Fibroblast of skin of scalp (primary cell): ENCODE measurements around the gene PIK3R5.

Experiments used
- DNase-seq: peaks from one replicate; pipeline ENCODE4 v3.0.0-alpha.2; 2013

Gene PIK3R5

GRCh38 chr17:8923762-8924161 is 41.7 kb downstream of the PIK3R5 start:
- no peak for DNase-seq

- DNase-seq = no peak
These were observed 42.6 kb downstream of the PIK3R5 start for GRCh38 chr17:8922928-8923327.

- peak; percentile 91 for DNase-seq
These were observed 43.1 kb downstream of the PIK3R5 start for GRCh38 chr17:8922451-8922850.

- no peak for DNase-seq
These were observed 44.4 kb downstream of the PIK3R5 start for GRCh38 chr17:8921147-8921546.

- DNase-seq = peak; percentile 20
These were observed 46.6 kb downstream of the PIK3R5 start for GRCh38 chr17:8918807-8919465.

- DNase-seq = no peak
These were observed 49.0 kb downstream of the PIK3R5 start for GRCh38 chr17:8916466-8916865.

- DNase-seq = no peak
These were observed 51.0 kb downstream of the PIK3R5 start for GRCh38 chr17:8914554-8914953.

- DNase-seq = no peak
These were observed 51.6 kb downstream of the PIK3R5 start for GRCh38 chr17:8913879-8914278.

GRCh38 chr17:8913091-8913490 is 52.4 kb downstream of the PIK3R5 start:
- DNase-seq = no peak

GRCh38 chr17:8912084-8912981 is 53.2 kb downstream of the PIK3R5 start:
- no peak for DNase-seq

- no peak for DNase-seq
These were observed 54.4 kb downstream of the PIK3R5 start for GRCh38 chr17:8910969-8911604.

- DNase-seq = no peak
These were observed 55.8 kb downstream of the PIK3R5 start for GRCh38 chr17:8909586-8910270.

- DNase-seq = no peak
These were observed 60.2 kb downstream of the PIK3R5 start for GRCh38 chr17:8905331-8905730.

- no peak for DNase-seq
These were observed 60.8 kb downstream of the PIK3R5 start for GRCh38 chr17:8904686-8905085.

GRCh38 chr17:8904201-8904600 is 61.3 kb downstream of the PIK3R5 start:
- no peak for DNase-seq

- DNase-seq = no peak
These were observed 64.6 kb downstream of the PIK3R5 start for GRCh38 chr17:8900626-8901585.

- DNase-seq = no peak
These were observed 65.3 kb downstream of the PIK3R5 start for GRCh38 chr17:8900207-8900606.

GRCh38 chr17:8898636-8899035 is 66.9 kb downstream of the PIK3R5 start:
- DNase-seq = no peak

GRCh38 chr17:8898126-8898525 is 67.4 kb downstream of the PIK3R5 start:
- no peak for DNase-seq

GRCh38 chr17:8896641-8897635 is 68.6 kb downstream of the PIK3R5 start:
- no peak for DNase-seq
